Pericardium fibroblast (primary cell): ENCODE data around the gene PYURF. TPM values are rescaled to one million over a fixed set of nuclear protein-coding genes. Genes with fewer than 3 reads are reported as not detected.

Source experiments
- total RNA-seq: library from RNA; depleted of rRNA; stranded (reverse); fragments of >200 nt; gene quantifications from 2 replicates; pipeline ENCODE4 v1.2.3, GENCODE V29; 2015

PYURF gene
- 74.3 and 83.5 TPM in 2 replicates for total RNA-seq

GRCh38 chr4:88523325-88524129, at the start of gene PYURF:
PYURF (minus strand) TSS chr4:88523776; CDS start chr4:88523700, 76 bp downstream.

Other genes with a start within 250 kb of the PYURF start
- gene PPM1K, start 239.2 kb downstream of the PYURF start, total RNA-seq = 1.8 and 6.9 TPM in 2 replicates
- 1.2 and 1.4 TPM in 2 replicates for gene HERC6, start 144.9 kb downstream of the PYURF start, total RNA-seq
- gene HERC5, start 66.7 kb downstream of the PYURF start, total RNA-seq = 0.23 and 0.34 TPM in 2 replicates
- gene HERC3, start 68.7 kb upstream of the PYURF start, total RNA-seq = 6.2 and 11.1 TPM in 2 replicates
- gene NAP1L5, start 174.1 kb upstream of the PYURF start, total RNA-seq = 3.2 and 6.5 TPM in 2 replicates